ENCODE data around the gene DFFB.

Gene DFFB

DNA sequence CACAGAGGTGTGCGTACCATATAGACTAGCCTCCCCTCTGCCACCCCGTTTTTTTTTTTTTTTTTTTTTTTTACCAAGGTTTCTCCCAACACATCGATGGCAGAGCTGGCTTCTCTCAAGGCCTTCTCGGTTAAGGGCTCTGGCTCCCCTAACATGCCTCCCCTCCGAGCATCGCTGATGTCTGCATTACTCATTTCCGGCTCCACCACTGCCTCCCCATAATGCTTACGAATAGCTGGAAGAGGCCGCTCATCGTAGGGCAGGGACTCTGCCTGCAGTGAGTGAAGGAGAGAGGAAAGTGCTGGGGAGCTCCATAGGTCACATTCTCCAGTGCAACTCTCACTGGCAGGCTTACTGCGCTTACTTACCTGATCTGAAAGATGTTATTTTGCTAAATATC, 20.9 kb upstream of the DFFB start:
- Histone ChIP-seq H3K14ac (ENCODE audit: low read length) (no peak overlapping the region), H4K91ac (ENCODE audit: low read depth, low read length, poor library complexity) (no peak overlapping the region), H3K9ac (ENCODE audit: low read depth, low read length, poor library complexity) (peak overlapping the region; percentile 51), H2BK15ac (ENCODE audit: low read length) (no peak overlapping the region), H2BK120ac (ENCODE audit: low read depth, low read length) (no peak overlapping the region), H2AK5ac (ENCODE audit: low read depth, low read length) (no peak overlapping the region), H3K4ac (ENCODE audit: low read length) (no peak overlapping the region), H2BK12ac (ENCODE audit: low read length) (no peak overlapping the region), H3K4me2 (ENCODE audit: insufficient read depth, low read length, poor library complexity, severe bottlenecking) (no peak overlapping the region), H2BK5ac (ENCODE audit: low read length) (no peak overlapping the region), H3K18ac (ENCODE audit: low read length) (no peak overlapping the region), H3K9me3 (replicated peaks in 1 of 2; ENCODE audit: control insufficient read depth in 2 of 2, insufficient read depth in 1 of 2, low read depth in 1 of 2, low read length in 2 of 2) (peaks cover 0 to 7% of the 10 kb centered on the region in 2 donors), H2AFZ (ENCODE audit: low read length) (no peak overlapping the region), H3K4me3 (ENCODE audit: low read length in 2 of 2) (no peak overlapping the region), H3K23ac (ENCODE audit: low read depth, low read length, poor library complexity) (no peak overlapping the region), H3K36me3 (replicated peaks in 1 of 2; ENCODE audit: control insufficient read depth in 2 of 2, insufficient read depth in 2 of 2, low read length in 2 of 2) (peaks cover 31 to 70% of the 10 kb centered on the region in 2 donors), H3K4me1 (ENCODE audit: control insufficient read depth in 2 of 2, insufficient read depth in 1 of 2, low read depth in 1 of 2, low read length in 2 of 2) (no peaks in the 10 kb centered on the region), H3K79me1 (ENCODE audit: low read depth, low read length) (no peaks in the 10 kb centered on the region), H3K27me3 (ENCODE audit: control insufficient read depth in 3 of 3, insufficient read depth in 3 of 3, low read depth in 1 of 3, low read length in 3 of 3) (no peaks in the 10 kb centered on the region), H3K27ac (replicated peaks; ENCODE audit: low read length) (no peak overlapping the region), H4K8ac (ENCODE audit: low read depth, low read length) (no peak overlapping the region)
- no peak for DNase-seq (ENCODE audit: low spot score)
- no CpG with 5 or more reads among the region's 11 CpGs for WGBS, 2 donors (ENCODE audit: extremely low coverage in 2 of 2, insufficient read length in 2 of 2, insufficient replicate concordance in 1 of 2)

DNA sequence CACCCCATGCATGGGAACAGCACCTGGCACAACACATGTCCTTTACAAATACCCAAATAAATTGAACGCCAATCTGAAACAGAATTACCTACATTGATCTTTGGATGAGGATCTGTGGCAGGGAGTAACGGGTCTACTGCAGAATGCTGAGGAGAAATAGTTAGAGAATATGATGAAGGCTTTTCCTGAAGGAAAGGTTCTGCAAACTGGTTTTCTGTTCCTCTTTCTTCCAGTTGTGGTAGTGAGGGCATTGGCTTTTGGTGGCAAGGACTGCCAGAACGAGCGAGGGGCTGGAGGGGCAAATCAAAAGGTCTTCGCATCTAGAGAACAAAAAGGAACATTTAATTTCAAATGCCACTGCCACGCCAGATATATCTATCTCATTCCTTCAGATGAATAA, 20.1 kb upstream of the DFFB start:
- Histone ChIP-seq H3K23ac (ENCODE audit: low read depth, low read length, poor library complexity) (no peak overlapping the region), H3K4me2 (ENCODE audit: insufficient read depth, low read length, poor library complexity, severe bottlenecking) (no peak overlapping the region), H3K79me1 (ENCODE audit: low read depth, low read length) (no peaks in the 10 kb centered on the region), H3K27me3 (ENCODE audit: control insufficient read depth in 3 of 3, insufficient read depth in 3 of 3, low read depth in 1 of 3, low read length in 3 of 3) (no peaks in the 10 kb centered on the region), H3K14ac (ENCODE audit: low read length) (no peak overlapping the region), H2BK12ac (ENCODE audit: low read length) (no peak overlapping the region), H3K4me3 (ENCODE audit: low read length in 2 of 2) (no peak overlapping the region), H4K91ac (ENCODE audit: low read depth, low read length, poor library complexity) (no peak overlapping the region), H3K4ac (ENCODE audit: low read length) (no peak overlapping the region), H2BK5ac (ENCODE audit: low read length) (no peak overlapping the region), H3K27ac (replicated peaks; ENCODE audit: low read length) (no peak overlapping the region), H3K4me1 (ENCODE audit: control insufficient read depth in 2 of 2, insufficient read depth in 1 of 2, low read depth in 1 of 2, low read length in 2 of 2) (no peaks in the 10 kb centered on the region), H3K18ac (ENCODE audit: low read length) (no peak overlapping the region), H4K8ac (ENCODE audit: low read depth, low read length) (no peak overlapping the region), H2BK15ac (ENCODE audit: low read length) (no peak overlapping the region), H3K36me3 (replicated peaks in 1 of 2; ENCODE audit: control insufficient read depth in 2 of 2, insufficient read depth in 2 of 2, low read length in 2 of 2) (peaks cover 28 to 62% of the 10 kb centered on the region in 2 donors), H3K9ac (ENCODE audit: low read depth, low read length, poor library complexity) (no peak overlapping the region), H3K9me3 (replicated peaks in 1 of 2; ENCODE audit: control insufficient read depth in 2 of 2, insufficient read depth in 1 of 2, low read depth in 1 of 2, low read length in 2 of 2) (peaks cover 0 to 7% of the 10 kb centered on the region in 2 donors), H2AFZ (ENCODE audit: low read length) (no peak overlapping the region), H2BK120ac (ENCODE audit: low read depth, low read length) (no peak overlapping the region), H2AK5ac (ENCODE audit: low read depth, low read length) (no peak overlapping the region)
- DNase-seq (ENCODE audit: low spot score), result no peak
- WGBS, 2 donors (ENCODE audit: extremely low coverage in 2 of 2, insufficient read length in 2 of 2, insufficient replicate concordance in 1 of 2), result no CpG with 5 or more reads among the region's 6 CpGs

DNA sequence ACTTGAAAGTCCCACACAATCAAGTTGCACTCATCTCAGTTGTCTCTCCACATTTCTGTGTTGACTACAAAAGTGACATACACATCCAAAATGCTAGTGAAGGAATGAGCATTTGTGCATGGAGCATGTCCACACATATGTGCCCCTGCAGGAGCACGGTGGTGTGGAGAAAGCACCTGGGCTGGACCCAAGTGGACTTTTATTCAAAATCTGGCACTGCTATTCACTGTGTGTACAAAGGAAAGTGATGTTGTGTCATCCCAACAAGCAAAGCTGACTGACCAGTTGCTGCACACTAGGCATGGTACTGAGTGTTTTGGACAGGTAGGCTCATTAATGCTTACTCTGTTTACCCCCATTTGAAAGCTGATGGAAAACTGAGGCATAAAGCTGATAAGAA, 19.6 kb upstream of the DFFB start:
- Histone ChIP-seq H2AK5ac (ENCODE audit: low read depth, low read length) (no peak overlapping the region), H3K18ac (ENCODE audit: low read length) (no peak overlapping the region), H3K4me3 (ENCODE audit: low read length in 2 of 2) (no peak overlapping the region), H2BK5ac (ENCODE audit: low read length) (no peak overlapping the region), H2AFZ (ENCODE audit: low read length) (no peak overlapping the region), H3K14ac (ENCODE audit: low read length) (no peak overlapping the region), H2BK120ac (ENCODE audit: low read depth, low read length) (no peak overlapping the region), H2BK12ac (ENCODE audit: low read length) (no peak overlapping the region), H3K9ac (ENCODE audit: low read depth, low read length, poor library complexity) (no peak overlapping the region), H3K79me1 (ENCODE audit: low read depth, low read length) (no peaks in the 10 kb centered on the region), H3K27ac (replicated peaks; ENCODE audit: low read length) (no peak overlapping the region), H3K23ac (ENCODE audit: low read depth, low read length, poor library complexity) (no peak overlapping the region), H4K91ac (ENCODE audit: low read depth, low read length, poor library complexity) (no peak overlapping the region), H3K4ac (ENCODE audit: low read length) (no peak overlapping the region), H2BK15ac (ENCODE audit: low read length) (no peak overlapping the region), H4K8ac (ENCODE audit: low read depth, low read length) (no peak overlapping the region), H3K36me3 (replicated peaks in 1 of 2; ENCODE audit: control insufficient read depth in 2 of 2, insufficient read depth in 2 of 2, low read length in 2 of 2) (peaks cover 30 to 58% of the 10 kb centered on the region in 2 donors), H3K4me2 (ENCODE audit: insufficient read depth, low read length, poor library complexity, severe bottlenecking) (no peak overlapping the region), H3K27me3 (ENCODE audit: control insufficient read depth in 3 of 3, insufficient read depth in 3 of 3, low read depth in 1 of 3, low read length in 3 of 3) (no peaks in the 10 kb centered on the region), H3K4me1 (ENCODE audit: control insufficient read depth in 2 of 2, insufficient read depth in 1 of 2, low read depth in 1 of 2, low read length in 2 of 2) (no peaks in the 10 kb centered on the region), H3K9me3 (replicated peaks in 1 of 2; ENCODE audit: control insufficient read depth in 2 of 2, insufficient read depth in 1 of 2, low read depth in 1 of 2, low read length in 2 of 2) (peaks cover 0 to 7% of the 10 kb centered on the region in 2 donors)
- DNase-seq (ENCODE audit: low spot score), result no peak
- WGBS, 2 donors (ENCODE audit: extremely low coverage in 2 of 2, insufficient read length in 2 of 2, insufficient replicate concordance in 1 of 2), result no CpG with 5 or more reads among the region's 1 CpG

DNA sequence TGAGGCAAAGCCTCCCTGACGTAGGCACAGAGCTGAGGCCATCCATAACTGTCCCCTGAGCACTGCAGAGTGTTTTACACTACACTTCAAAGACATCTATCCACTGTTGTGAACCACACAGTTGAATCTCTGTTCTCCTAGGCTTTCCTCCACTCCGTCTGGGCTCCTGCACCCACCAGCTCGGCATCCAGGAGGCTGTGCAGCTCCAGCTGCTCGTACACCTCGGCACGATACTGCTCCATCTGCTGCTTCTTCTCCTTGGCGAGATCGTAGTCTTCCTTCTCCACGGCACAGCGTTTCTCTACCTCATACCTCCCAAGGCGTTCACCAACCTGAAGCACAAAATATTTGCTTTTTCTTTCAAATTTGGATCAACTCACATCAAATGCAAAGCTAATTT, 18.5 kb upstream of the DFFB start:
- Histone ChIP-seq H3K18ac (ENCODE audit: low read length) (no peak overlapping the region), H2BK120ac (ENCODE audit: low read depth, low read length) (no peak overlapping the region), H3K9me3 (replicated peaks in 1 of 2; ENCODE audit: control insufficient read depth in 2 of 2, insufficient read depth in 1 of 2, low read depth in 1 of 2, low read length in 2 of 2) (peaks cover 0 to 7% of the 10 kb centered on the region in 2 donors), H2AFZ (ENCODE audit: low read length) (no peak overlapping the region), H3K23ac (ENCODE audit: low read depth, low read length, poor library complexity) (no peak overlapping the region), H3K4me2 (ENCODE audit: insufficient read depth, low read length, poor library complexity, severe bottlenecking) (no peak overlapping the region), H2BK12ac (ENCODE audit: low read length) (no peak overlapping the region), H3K14ac (ENCODE audit: low read length) (no peak overlapping the region), H3K27ac (replicated peaks; ENCODE audit: low read length) (no peak overlapping the region), H3K36me3 (replicated peaks in 1 of 2; ENCODE audit: control insufficient read depth in 2 of 2, insufficient read depth in 2 of 2, low read length in 2 of 2) (peaks cover 28 to 52% of the 10 kb centered on the region in 2 donors), H2AK5ac (ENCODE audit: low read depth, low read length) (no peak overlapping the region), H3K79me1 (ENCODE audit: low read depth, low read length) (no peaks in the 10 kb centered on the region), H3K4me1 (ENCODE audit: control insufficient read depth in 2 of 2, insufficient read depth in 1 of 2, low read depth in 1 of 2, low read length in 2 of 2) (no peaks in the 10 kb centered on the region), H2BK15ac (ENCODE audit: low read length) (no peak overlapping the region), H3K9ac (ENCODE audit: low read depth, low read length, poor library complexity) (no peak overlapping the region), H2BK5ac (ENCODE audit: low read length) (no peak overlapping the region), H4K8ac (ENCODE audit: low read depth, low read length) (no peak overlapping the region), H3K4me3 (ENCODE audit: low read length in 2 of 2) (no peak overlapping the region), H3K27me3 (ENCODE audit: control insufficient read depth in 3 of 3, insufficient read depth in 3 of 3, low read depth in 1 of 3, low read length in 3 of 3) (no peaks in the 10 kb centered on the region), H4K91ac (ENCODE audit: low read depth, low read length, poor library complexity) (no peak overlapping the region), H3K4ac (ENCODE audit: low read length) (no peak overlapping the region)
- no CpG with 5 or more reads among the region's 11 CpGs for WGBS, 2 donors (ENCODE audit: extremely low coverage in 2 of 2, insufficient read length in 2 of 2, insufficient replicate concordance in 1 of 2)
- no peak for DNase-seq (ENCODE audit: low spot score)

Measured in neuronal stem cell (in vitro differentiated cells).